ENCODE measurements around the gene TUT4. TPM values are rescaled to one million over a fixed set of nuclear protein-coding genes. Genes with fewer than 3 reads are reported as not detected.

Gene TUT4
- total and polyA plus RNA-seq, 2 of the 4 experiments (the other 2 are of a cell fraction): 10.9 to 40.0 TPM

- ATAC-seq (ENCODE audit: low read depth): no peak
- POLR2A ChIA-PET (ENCODE audit: unreplicated experiment): no interaction called here
- Histone ChIP-seq H2BK5ac (ENCODE audit: low read depth, low read length, poor library complexity, severe bottlenecking) (no peak overlapping the region), H3K56ac (ENCODE audit: extremely low read depth, insufficient read depth, low read length) (no peak overlapping the region), H4K20me1 (ENCODE audit: insufficient read depth, low read length) (no peaks in the 10 kb centered on the region), H3K9me1 (ENCODE audit: insufficient read depth, low read length) (no peaks in the 10 kb centered on the region), H2AFZ (replicated peaks; ENCODE audit: low read length, poor library complexity) (no peak overlapping the region), H2BK120ac (ENCODE audit: low read depth, low read length) (no peak overlapping the region), H3K23ac (ENCODE audit: low read depth, low read length) (no peak overlapping the region), H3K4me3 (ENCODE audit: insufficient read depth, low read depth, low read length) (no peak overlapping the region), H3K4me1 (ENCODE audit: control insufficient read depth, insufficient read depth, low read length) (no peaks in the 10 kb centered on the region), H2AK5ac (ENCODE audit: low read depth, low read length) (no peak overlapping the region), H4K8ac (ENCODE audit: low read depth in 2 of 2, low read length in 2 of 2) (no peak overlapping the region), H3K36me3 (ENCODE audit: control insufficient read depth, insufficient read depth, low read length) (no peaks in the 10 kb centered on the region), H3K4ac (ENCODE audit: low read depth, low read length) (no peak overlapping the region), H2BK15ac (ENCODE audit: low read depth, low read length) (no peak overlapping the region), H3K4me2 (ENCODE audit: low read depth, low read length) (no peak overlapping the region), H3K9me3 (ENCODE audit: control insufficient read depth, insufficient read depth, low read length) (no peaks in the 10 kb centered on the region), H3K14ac (replicated peaks; ENCODE audit: low read depth, low read length) (no peak overlapping the region), H4K91ac (ENCODE audit: insufficient read depth, low read depth, low read length) (no peak overlapping the region), H3K27ac (ENCODE audit: insufficient read depth, low read length) (no peak overlapping the region), H3K9ac (ENCODE audit: low read depth, low read length) (no peak overlapping the region), H4K5ac (ENCODE audit: low read depth, low read length) (no peak overlapping the region), H2BK20ac (ENCODE audit: low read depth, low read length) (no peak overlapping the region), H3K79me1 (ENCODE audit: low read depth in 1 of 2, low read length in 2 of 2) (no peaks in the 10 kb centered on the region), H3K18ac (ENCODE audit: low read depth, low read length) (no peak overlapping the region), H3K27me3 (ENCODE audit: control insufficient read depth, insufficient read depth, low read length) (peaks cover 19% of the 10 kb centered on the region), H2AK9ac (replicated peaks; ENCODE audit: low read depth, low read length, poor library complexity) (no peak overlapping the region)
- intact Hi-C loops (cut with micrococcal nuclease): no loop called here
- no CpG with 5 or more reads among the region's 1 CpG for WGBS, 2 experiments (ENCODE audit: extremely low coverage in 2 of 2, insufficient read length in 1 of 2)
- DNase-seq: no peak
- no TSS peak for BruUV-seq (replicated peaks)
- no peak for TF ChIP-seq RCOR1 (IDR thresholded peaks at IDR 0.05; ENCODE audit: insufficient replicate concordance, low read length)
- TF ChIP-seq FOS (IDR thresholded peaks at IDR 0.05; ENCODE audit: low read depth, low read length): no peak
- no peak for TF ChIP-seq POLR2A (IDR thresholded peaks at IDR 0.05; ENCODE audit: low read depth, low read length)
- TF ChIP-seq BHLHE40 (IDR thresholded peaks at IDR 0.05; ENCODE audit: low read depth, low read length): no peak
- TF ChIP-seq MAZ (IDR thresholded peaks at IDR 0.05; ENCODE audit: borderline replicate concordance, low read depth, low read length): no peak
- no peak for TF ChIP-seq USF2 (IDR thresholded peaks at IDR 0.05; ENCODE audit: low read depth, low read length)
- TF ChIP-seq SMC3 (IDR thresholded peaks at IDR 0.05; ENCODE audit: low read depth, low read length): no peak
- in situ Hi-C loops (cut with MboI; ENCODE audit: low sequenced_read_pairs): no loop called here
- CTCF ChIA-PET: no interaction called here
- dilution Hi-C loops (cut with HindIII; ENCODE audit: low sequenced_read_pairs, unreplicated experiment): no loop called here
These were observed 35.6 kb upstream of the TUT4 start for GRCh38 chr1:52588535-52588934.
